Measurements from ENCODE around the gene SREBF1. TPM values are rescaled to one million over a fixed set of nuclear protein-coding genes. Genes with fewer than 3 reads are reported as not detected.

SREBF1 gene
- total RNA-seq, 1 donor from 2014 or later: 51.6 TPM

GRCh38 chr17:17767887-17768418, 68.8 kb downstream of the SREBF1 start:
- H3K4me3 ChIP-seq (ENCODE audit: low read depth, low read length): no peak overlapping the region
- H3K27me3 ChIP-seq (ENCODE audit: control insufficient read depth, insufficient read depth, low read length): no peaks in the 10 kb centered on the region
- H3K36me3 ChIP-seq (ENCODE audit: control insufficient read depth, insufficient read depth, low read length): peaks cover 5% of the 10 kb centered on the region
- DNase-seq (ENCODE audit: low read depth) (no peak), FAIRE-seq (no peak)
- TF ChIP-seq, protein P1, sequence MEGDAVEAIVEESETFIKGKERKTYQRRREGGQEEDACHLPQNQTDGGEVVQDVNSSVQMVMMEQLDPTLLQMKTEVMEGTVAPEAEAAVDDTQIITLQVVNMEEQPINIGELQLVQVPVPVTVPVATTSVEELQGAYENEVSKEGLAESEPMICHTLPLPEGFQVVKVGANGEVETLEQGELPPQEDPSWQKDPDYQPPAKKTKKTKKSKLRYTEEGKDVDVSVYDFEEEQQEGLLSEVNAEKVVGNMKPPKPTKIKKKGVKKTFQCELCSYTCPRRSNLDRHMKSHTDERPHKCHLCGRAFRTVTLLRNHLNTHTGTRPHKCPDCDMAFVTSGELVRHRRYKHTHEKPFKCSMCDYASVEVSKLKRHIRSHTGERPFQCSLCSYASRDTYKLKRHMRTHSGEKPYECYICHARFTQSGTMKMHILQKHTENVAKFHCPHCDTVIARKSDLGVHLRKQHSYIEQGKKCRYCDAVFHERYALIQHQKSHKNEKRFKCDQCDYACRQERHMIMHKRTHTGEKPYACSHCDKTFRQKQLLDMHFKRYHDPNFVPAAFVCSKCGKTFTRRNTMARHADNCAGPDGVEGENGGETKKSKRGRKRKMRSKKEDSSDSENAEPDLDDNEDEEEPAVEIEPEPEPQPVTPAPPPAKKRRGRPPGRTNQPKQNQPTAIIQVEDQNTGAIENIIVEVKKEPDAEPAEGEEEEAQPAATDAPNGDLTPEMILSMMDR (IDR thresholded peaks at IDR 0.05; ENCODE audit: insufficient read depth, low read length, severe bottlenecking): no peak

GRCh38 chr17:17767154-17767869, 69.5 kb downstream of the SREBF1 start:
- TF ChIP-seq, protein P1 (IDR thresholded peaks at IDR 0.05; ENCODE audit: insufficient read depth, low read length, severe bottlenecking): no peak
- H3K27me3 ChIP-seq (ENCODE audit: control insufficient read depth, insufficient read depth, low read length): no peaks in the 10 kb centered on the region
- FAIRE-seq (no peak), DNase-seq (ENCODE audit: low read depth) (no peak)
- H3K36me3 ChIP-seq (ENCODE audit: control insufficient read depth, insufficient read depth, low read length): peaks cover 5% of the 10 kb centered on the region
- H3K4me3 ChIP-seq (ENCODE audit: low read depth, low read length): no peak overlapping the region

DNA sequence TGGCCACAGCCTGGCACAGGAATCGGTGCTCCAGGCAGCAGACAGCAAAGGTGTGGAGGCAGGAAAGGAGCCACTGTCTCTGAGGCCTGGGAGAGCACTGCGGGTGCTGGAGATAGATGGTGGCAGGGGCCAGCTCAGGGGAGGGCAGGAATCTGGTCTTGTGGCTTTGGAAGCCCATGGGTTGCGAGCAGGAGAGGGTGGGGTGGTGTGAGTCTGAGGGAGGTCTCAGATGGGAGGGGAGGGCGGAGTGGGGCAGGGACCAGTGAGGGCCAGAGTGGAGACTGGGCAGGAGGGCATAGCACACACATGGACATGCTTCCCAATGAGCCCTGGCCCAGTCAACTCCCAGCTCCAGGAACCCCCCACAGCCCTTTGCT, 70.1 kb downstream of the SREBF1 start:
- H3K27me3 ChIP-seq (ENCODE audit: control insufficient read depth, insufficient read depth, low read length): no peaks in the 10 kb centered on the region
- peaks cover 5% of the 10 kb centered on the region for H3K36me3 ChIP-seq (ENCODE audit: control insufficient read depth, insufficient read depth, low read length)
- H3K4me3 ChIP-seq (ENCODE audit: low read depth, low read length): no peak overlapping the region
- FAIRE-seq (no peak), DNase-seq (ENCODE audit: low read depth) (no peak)
- TF ChIP-seq, protein P1 (IDR thresholded peaks at IDR 0.05; ENCODE audit: insufficient read depth, low read length, severe bottlenecking): no peak

DNA sequence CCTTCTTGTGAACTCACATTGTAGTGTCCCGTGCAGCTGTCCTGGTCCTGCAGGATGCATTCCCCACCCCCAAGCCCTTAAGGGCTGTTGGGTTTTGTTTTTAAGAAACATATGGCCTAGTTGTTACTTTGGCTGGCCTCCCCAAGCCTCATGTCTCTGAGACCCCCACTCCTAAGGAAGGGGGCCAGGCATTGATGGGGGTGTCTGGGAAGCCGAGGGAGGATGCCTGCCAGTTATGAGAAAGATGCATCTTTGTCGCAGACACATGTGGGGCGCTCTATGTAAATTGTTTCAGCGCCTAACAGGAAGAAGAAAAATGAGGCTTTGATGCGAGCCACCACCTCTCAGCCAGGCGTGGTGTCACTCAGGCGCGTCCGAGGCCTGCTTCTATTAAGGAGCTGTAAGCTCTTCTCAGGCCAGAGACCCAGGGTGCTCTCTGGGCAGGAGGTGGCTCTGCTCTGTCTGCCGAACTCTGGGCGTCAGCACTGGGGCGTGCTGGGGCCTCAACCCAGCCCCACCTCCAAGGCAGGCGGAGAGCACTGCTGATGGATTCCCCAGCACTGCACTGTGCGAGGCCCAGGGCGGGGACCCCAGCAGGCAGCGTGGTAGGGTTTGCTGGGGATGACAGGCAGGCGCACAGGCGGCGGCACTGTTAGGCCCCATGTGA, 70.6 kb downstream of the SREBF1 start:
- no peak overlapping the region for H3K4me3 ChIP-seq (ENCODE audit: low read depth, low read length)
- H3K36me3 ChIP-seq (ENCODE audit: control insufficient read depth, insufficient read depth, low read length): peaks cover 5% of the 10 kb centered on the region
- TF ChIP-seq, protein P1 (IDR thresholded peaks at IDR 0.05; ENCODE audit: insufficient read depth, low read length, severe bottlenecking): no peak
- FAIRE-seq (no peak), DNase-seq (ENCODE audit: low read depth) (no peak)
- no peaks in the 10 kb centered on the region for H3K27me3 ChIP-seq (ENCODE audit: control insufficient read depth, insufficient read depth, low read length)

DNA sequence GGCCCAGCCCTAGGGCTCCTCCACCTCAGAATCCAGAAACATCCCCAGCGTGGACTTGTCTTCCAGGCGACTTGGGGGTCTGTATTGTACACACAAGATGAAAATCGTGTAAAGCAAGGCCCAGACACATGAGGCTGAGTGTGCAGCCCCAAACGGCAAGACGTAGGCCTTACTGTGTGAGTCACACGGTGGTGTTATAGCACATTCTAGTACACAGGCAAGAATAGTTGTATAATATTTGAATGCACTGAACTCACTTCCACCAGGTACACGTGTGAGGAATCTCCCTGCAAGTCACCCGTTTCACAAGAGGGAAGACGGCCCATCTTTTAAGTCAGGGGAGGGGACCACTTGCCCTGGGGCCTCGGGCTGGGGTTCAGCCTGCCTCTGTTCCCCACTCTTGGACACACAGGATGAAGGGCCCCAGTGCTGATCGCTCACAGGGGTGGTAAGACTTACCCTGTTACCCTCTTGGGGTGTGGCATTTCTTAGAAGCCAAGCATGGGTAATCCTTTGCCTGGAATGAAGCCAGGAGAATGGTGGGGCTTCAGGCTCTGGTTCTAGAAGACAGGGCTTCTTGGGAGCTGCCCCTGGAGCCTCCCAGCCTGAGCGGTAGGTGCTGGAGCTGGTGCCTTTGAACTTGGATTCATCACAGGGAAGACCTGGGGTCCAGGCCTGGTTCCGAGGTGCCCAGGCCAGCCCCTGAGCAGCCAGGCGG, 71.3 kb downstream of the SREBF1 start:
- DNase-seq (ENCODE audit: low read depth) (peak; percentile 56), FAIRE-seq (no peak)

More for the DNA sequence above, 71.3 kb downstream of the SREBF1 start:
- Histone ChIP-seq H3K4me3 (ENCODE audit: low read depth, low read length) (no peak overlapping the region), H3K27me3 (ENCODE audit: control insufficient read depth, insufficient read depth, low read length) (no peaks in the 10 kb centered on the region), H3K36me3 (ENCODE audit: control insufficient read depth, insufficient read depth, low read length) (peaks cover 5% of the 10 kb centered on the region)
- TF ChIP-seq, protein P1 (IDR thresholded peaks at IDR 0.05; ENCODE audit: insufficient read depth, low read length, severe bottlenecking): no peak
